Natural killer cell treated with Interleukin-12 subunit alpha and Interleukin-12 subunit beta and Interleukin-15 and Interleukin-18, amount 100 ng/mL, for 72 hours (primary cell): Measurements from ENCODE around the gene FZD10. TPM values are rescaled to one million over a fixed set of nuclear protein-coding genes. Genes with fewer than 3 reads are reported as not detected.
A peak's percentile ranks its signal among the peaks of the same experiment; 100 is the strongest.

Experiments used
- ATAC-seq, 2 donors: fragments of 150-1000 bp; cut with Tn5 transposase in 1 of 2; sonication (Bioruptor Pico), chemical (Tn5 transposase) in 1 of 2; 2 replicates each; pipeline ENCODE4 v1.10.0; 2021
- DNase-seq: peaks from one replicate; pipeline ENCODE4 v3.0.0; 2022; ENCODE audit warnings: low spot score
- H3K27ac Mint-ChIP-seq, 2 donors: 1 replicate in 1 of 2; 2 replicates in 1 of 2; pipeline ENCODE4 v1.8.0; 2022; ENCODE audit warnings: mixed read lengths in 2 of 2, mild to moderate bottlenecking in 1 of 2, moderate library complexity in 1 of 2
- H3K27me3 Mint-ChIP-seq, 2 donors: 1 replicate in 1 of 2; 2 replicates in 1 of 2; pipeline ENCODE4 v1.8.0; 2022; ENCODE audit warnings: mixed read lengths in 2 of 2
- H3K36me3 Mint-ChIP-seq: one replicate; pipeline ENCODE4 v1.8.0; 2022; ENCODE audit warnings: mixed read lengths
- H3K4me1 Mint-ChIP-seq, 2 donors: 1 replicate in 1 of 2; 2 replicates in 1 of 2; pipeline ENCODE4 v1.8.0; 2022; ENCODE audit warnings: low read depth in 2 of 2, mixed read lengths in 2 of 2, mild to moderate bottlenecking in 1 of 2
- H3K4me3 Mint-ChIP-seq: one replicate; pipeline ENCODE4 v1.8.0; 2022; ENCODE audit warnings: mixed read lengths
- H3K9me3 Mint-ChIP-seq: 2 replicates; pipeline ENCODE4 v1.8.0; 2022; ENCODE audit warnings: mixed read lengths
- total RNA-seq, 2 donors: library from RNA; stranded (reverse); gene quantifications; one replicate each; pipeline ENCODE4 v1.2.3, GENCODE V29; 2022

Gene FZD10
- total RNA-seq, 2 donors from 2014 or later = not detected

GRCh38 chr12:130154276-130155070, 7.8 kb upstream of the FZD10 start:
- DNase-seq (no peak), ATAC-seq (peak in 1 of 2 donors; percentile 4)
- Mint-ChIP-seq H3K27me3 (peaks cover 14 to 17% of the 10 kb centered on the region in 2 donors), H3K9me3 (no peaks in the 10 kb centered on the region), H3K27ac (no peak overlapping the region), H3K4me3 (no peak overlapping the region), H3K36me3 (no peaks in the 10 kb centered on the region), H3K4me1 (no peaks in the 10 kb centered on the region)

GRCh38 chr12:130155416-130156073, 6.7 kb upstream of the FZD10 start:
- H3K36me3 Mint-ChIP-seq = no peaks in the 10 kb centered on the region

GRCh38 chr12:130156652-130157275, 5.5 kb upstream of the FZD10 start:
- no peak overlapping the region for H3K27ac Mint-ChIP-seq
- no peaks in the 10 kb centered on the region for H3K4me1 Mint-ChIP-seq
- no peak overlapping the region for H3K4me3 Mint-ChIP-seq
- H3K27me3 Mint-ChIP-seq = peaks cover 16 to 17% of the 10 kb centered on the region in 2 donors
- no peak for DNase-seq
- no peaks in the 10 kb centered on the region for H3K9me3 Mint-ChIP-seq
- H3K36me3 Mint-ChIP-seq = no peaks in the 10 kb centered on the region
- no peak for ATAC-seq

More at GRCh38 chr12:130155416-130156073, 6.7 kb upstream of the FZD10 start:
- Mint-ChIP-seq H3K27ac (no peak overlapping the region), H3K9me3 (no peaks in the 10 kb centered on the region), H3K4me3 (no peak overlapping the region), H3K27me3 (peaks cover 16 to 17% of the 10 kb centered on the region in 2 donors), H3K4me1 (no peaks in the 10 kb centered on the region)
- DNase-seq (no peak), ATAC-seq (no peak)

GRCh38 chr12:130157998-130158753, 4.1 kb upstream of the FZD10 start:
- Mint-ChIP-seq H3K9me3 (no peaks in the 10 kb centered on the region), H3K36me3 (no peaks in the 10 kb centered on the region), H3K27me3 (peaks cover 18 to 21% of the 10 kb centered on the region in 2 donors), H3K27ac (no peak overlapping the region), H3K4me1 (no peaks in the 10 kb centered on the region), H3K4me3 (no peak overlapping the region)
- DNase-seq (no peak), ATAC-seq (no peak)

- ATAC-seq (no peak), DNase-seq (no peak)
- no peak overlapping the region for H3K27ac Mint-ChIP-seq
- no peaks in the 10 kb centered on the region for H3K9me3 Mint-ChIP-seq
- H3K36me3 Mint-ChIP-seq = no peaks in the 10 kb centered on the region
- no peaks in the 10 kb centered on the region for H3K4me1 Mint-ChIP-seq
- peaks cover 22 to 27% of the 10 kb centered on the region in 2 donors for H3K27me3 Mint-ChIP-seq
- no peak overlapping the region for H3K4me3 Mint-ChIP-seq
These were observed 3.6 kb upstream of the FZD10 start for GRCh38 chr12:130158754-130159059.

- Mint-ChIP-seq H3K4me1 (no peaks in the 10 kb centered on the region), H3K27me3 (peaks cover 24 to 29% of the 10 kb centered on the region in 2 donors), H3K9me3 (no peaks in the 10 kb centered on the region), H3K4me3 (no peak overlapping the region), H3K36me3 (no peaks in the 10 kb centered on the region), H3K27ac (no peak overlapping the region)
- DNase-seq (no peak), ATAC-seq (no peak)
These were observed 2.0 kb upstream of the FZD10 start for GRCh38 chr12:130160306-130160705.

- Mint-ChIP-seq H3K4me3 (no peak overlapping the region), H3K27ac (no peak overlapping the region), H3K27me3 (peaks cover 25 to 34% of the 10 kb centered on the region in 2 donors), H3K36me3 (no peaks in the 10 kb centered on the region), H3K9me3 (no peaks in the 10 kb centered on the region), H3K4me1 (no peaks in the 10 kb centered on the region)
- DNase-seq (no peak), ATAC-seq (no peak)
These were observed 1.5 kb upstream of the FZD10 start for GRCh38 chr12:130160711-130161231.

- ATAC-seq = no peak
- H3K4me1 Mint-ChIP-seq = no peaks in the 10 kb centered on the region
- H3K36me3 Mint-ChIP-seq = no peaks in the 10 kb centered on the region
These were observed 712 bp upstream of the FZD10 start for GRCh38 chr12:130161261-130162243.

GRCh38 chr12:130162745-130163460, 639 bp downstream of the FZD10 start:
- Mint-ChIP-seq H3K9me3 (no peaks in the 10 kb centered on the region), H3K27ac (no peak overlapping the region), H3K36me3 (no peaks in the 10 kb centered on the region), H3K27me3 (peaks cover 25 to 43% of the 10 kb centered on the region in 2 donors), H3K4me3 (no peak overlapping the region), H3K4me1 (no peaks in the 10 kb centered on the region)
- DNase-seq (no peak), ATAC-seq (no peak)

More at GRCh38 chr12:130161261-130162243, 712 bp upstream of the FZD10 start:
- peaks cover 26 to 39% of the 10 kb centered on the region in 2 donors for H3K27me3 Mint-ChIP-seq
- no peak for DNase-seq
- no peak overlapping the region for H3K27ac Mint-ChIP-seq
- no peaks in the 10 kb centered on the region for H3K9me3 Mint-ChIP-seq
- H3K4me3 Mint-ChIP-seq = no peak overlapping the region

GRCh38 chr12:130163461-130164215, 1.4 kb downstream of the FZD10 start:
- Mint-ChIP-seq H3K9me3 (no peaks in the 10 kb centered on the region), H3K4me3 (peak overlapping the region; percentile 10), H3K4me1 (no peaks in the 10 kb centered on the region), H3K27ac (no peak overlapping the region), H3K36me3 (no peaks in the 10 kb centered on the region), H3K27me3 (peaks cover 26 to 49% of the 10 kb centered on the region in 2 donors)
- ATAC-seq (peak in 1 of 2 donors; percentile 18), DNase-seq (no peak)

GRCh38 chr12:130164216-130164542, 1.9 kb downstream of the FZD10 start:
- Mint-ChIP-seq H3K9me3 (no peaks in the 10 kb centered on the region), H3K27ac (no peak overlapping the region), H3K36me3 (no peaks in the 10 kb centered on the region), H3K4me1 (no peaks in the 10 kb centered on the region), H3K4me3 (no peak overlapping the region), H3K27me3 (peaks cover 31 to 54% of the 10 kb centered on the region in 2 donors)
- ATAC-seq (no peak), DNase-seq (no peak)

- Mint-ChIP-seq H3K36me3 (no peaks in the 10 kb centered on the region), H3K4me1 (no peaks in the 10 kb centered on the region), H3K9me3 (no peaks in the 10 kb centered on the region), H3K27me3 (peaks cover 33 to 62% of the 10 kb centered on the region in 2 donors), H3K27ac (no peak overlapping the region), H3K4me3 (no peak overlapping the region)
- DNase-seq = no peak
- ATAC-seq = no peak
These were observed 2.7 kb downstream of the FZD10 start for GRCh38 chr12:130164936-130165335.
